Gastroesophageal sphincter (tissue), 3 donors: ENCODE results near the gene KLRB1.

Source experiments
- CTCF ChIP-seq, 4 experiments: fragments of 200-600 bp in 2 of 4; fragments of 450-650 bp in 2 of 4; sonication (generic) in 1 of 4; IDR thresholded peaks; one replicate each; pipeline ENCODE4 v1.5.1; 2017 to 2019; ENCODE audit warnings: antibody characterized with exemption in 4 of 4, mild to moderate bottlenecking in 2 of 4, moderate library complexity in 2 of 4
- POLR2A ChIP-seq, 2 donors: fragments of 450-650 bp; IDR thresholded peaks; one replicate each; pipeline ENCODE4 v1.6.1; 2017; ENCODE audit warnings: antibody characterized with exemption in 2 of 2, mild to moderate bottlenecking in 2 of 2, moderate library complexity in 1 of 2

DNA sequence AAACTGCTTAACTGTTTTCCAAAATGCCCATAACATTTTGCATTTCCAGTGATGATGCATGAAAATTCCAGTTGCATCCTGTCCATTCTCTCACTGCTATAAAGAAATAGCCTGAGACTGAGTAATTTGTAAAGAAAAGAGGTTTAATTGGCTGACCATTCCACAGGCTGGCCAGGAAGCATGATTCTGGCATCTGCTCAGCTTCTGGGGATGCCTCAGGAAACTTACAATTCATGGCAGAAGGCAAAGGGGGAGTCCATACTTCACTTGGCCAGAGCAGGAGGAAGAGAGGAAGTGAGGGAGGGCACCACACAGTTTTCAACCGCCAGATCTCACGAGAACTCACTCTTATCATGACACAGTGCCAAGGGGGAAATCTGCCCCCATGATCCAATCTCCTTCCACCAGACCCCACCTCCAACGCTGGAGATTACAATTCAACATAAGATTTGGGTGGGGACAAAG, 43.6 kb upstream of the KLRB1 start:
- TF ChIP-seq POLR2A (IDR thresholded peaks at IDR 0.05): no peak
- no peak for TF ChIP-seq CTCF (IDR thresholded peaks at IDR 0.05)
